ENCODE results near the gene PDE12. TPM values are rescaled to one million over a fixed set of nuclear protein-coding genes. Genes with fewer than 3 reads are reported as not detected.

The PDE12 gene
- polyA plus RNA-seq, 3 donors: 3.0 to 11.2 (median 4.7) TPM

Other genes with a start within 250 kb of the PDE12 start
- under 1 TPM; under 0.01 to 0.22 (median 0.03) TPM for gene DNAH12, start 11.9 kb upstream of the PDE12 start, polyA plus RNA-seq
- 100 to 1,000 TPM in 2 of 3 donors, 10 to 100 TPM in 1; 82.2 to 258 (median 131) TPM for gene ARF4, start 41.1 kb downstream of the PDE12 start, polyA plus RNA-seq
- gene DENND6A, start 136.8 kb downstream of the PDE12 start, polyA plus RNA-seq: 10 to 100 TPM in 1 of 3 donors, 1 to 10 TPM in 2; 3.1 to 11.6 (median 6.8) TPM
- 10 to 100 TPM in 2 of 3 donors, 1 to 10 TPM in 1; 7.8 to 21.8 (median 17.9) TPM for gene SLMAP, start 200.0 kb downstream of the PDE12 start, polyA plus RNA-seq